Measurements from ENCODE around the gene IFIT2.
"Not testable (repeated sequence)": the region's sequence is repeated elsewhere in the genome, so short reads cannot be mapped to it uniquely, and the experiment has no call there.

IFIT2 gene

DNA sequence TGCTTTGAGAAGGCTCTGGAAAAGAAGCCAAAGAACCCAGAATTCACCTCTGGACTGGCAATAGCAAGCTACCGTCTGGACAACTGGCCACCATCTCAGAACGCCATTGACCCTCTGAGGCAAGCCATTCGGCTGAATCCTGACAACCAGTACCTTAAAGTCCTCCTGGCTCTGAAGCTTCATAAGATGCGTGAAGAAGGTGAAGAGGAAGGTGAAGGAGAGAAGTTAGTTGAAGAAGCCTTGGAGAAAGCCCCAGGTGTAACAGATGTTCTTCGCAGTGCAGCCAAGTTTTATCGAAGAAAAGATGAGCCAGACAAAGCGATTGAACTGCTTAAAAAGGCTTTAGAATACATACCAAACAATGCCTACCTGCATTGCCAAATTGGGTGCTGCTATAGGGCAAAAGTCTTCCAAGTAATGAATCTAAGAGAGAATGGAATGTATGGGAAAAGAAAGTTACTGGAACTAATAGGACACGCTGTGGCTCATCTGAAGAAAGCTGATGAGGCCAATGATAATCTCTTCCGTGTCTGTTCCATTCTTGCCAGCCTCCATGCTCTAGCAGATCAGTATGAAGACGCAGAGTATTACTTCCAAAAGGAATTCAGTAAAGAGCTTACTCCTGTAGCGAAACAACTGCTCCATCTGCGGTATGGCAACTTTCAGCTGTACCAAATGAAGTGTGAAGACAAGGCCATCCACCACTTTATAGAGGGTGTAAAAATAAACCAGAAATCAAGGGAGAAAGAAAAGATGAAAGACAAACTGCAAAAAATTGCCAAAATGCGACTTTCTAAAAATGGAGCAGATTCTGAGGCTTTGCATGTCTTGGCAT lies 4.8 kb downstream of the IFIT2 start:
- DNase-seq (ENCODE audit: low read depth in 1 of 2, low spot score in 1 of 2), result no peak

DNA sequence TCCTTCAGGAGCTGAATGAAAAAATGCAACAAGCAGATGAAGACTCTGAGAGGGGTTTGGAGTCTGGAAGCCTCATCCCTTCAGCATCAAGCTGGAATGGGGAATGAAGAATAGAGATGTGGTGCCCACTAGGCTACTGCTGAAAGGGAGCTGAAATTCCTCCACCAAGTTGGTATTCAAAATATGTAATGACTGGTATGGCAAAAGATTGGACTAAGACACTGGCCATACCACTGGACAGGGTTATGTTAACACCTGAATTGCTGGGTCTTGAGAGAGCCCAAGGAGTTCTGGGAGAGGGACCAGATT lies 5.4 kb downstream of the IFIT2 start:
- DNase-seq (ENCODE audit: low read depth in 1 of 2, low spot score in 1 of 2), result no peak

DNA sequence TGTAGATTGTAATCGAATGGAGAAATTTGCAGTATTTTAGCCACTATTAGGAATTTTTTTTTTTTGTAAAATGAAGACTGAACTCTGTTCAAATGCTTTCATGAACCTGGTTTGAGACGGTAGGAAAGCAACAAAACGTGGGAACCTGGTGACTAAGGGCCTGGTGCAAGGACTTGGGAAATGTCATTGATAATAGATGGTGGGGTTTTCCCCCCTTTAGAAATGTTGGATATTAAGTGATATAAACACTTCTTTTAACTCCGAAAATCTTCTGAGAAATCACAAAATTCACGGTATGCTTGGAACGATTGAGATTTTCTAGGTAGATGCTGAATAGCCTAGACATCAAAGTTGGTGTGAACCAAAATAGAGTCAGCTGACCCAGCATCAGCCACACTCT lies 6.4 kb downstream of the IFIT2 start:
- DNase-seq (ENCODE audit: low read depth in 1 of 2, low spot score in 1 of 2), result no peak

DNA sequence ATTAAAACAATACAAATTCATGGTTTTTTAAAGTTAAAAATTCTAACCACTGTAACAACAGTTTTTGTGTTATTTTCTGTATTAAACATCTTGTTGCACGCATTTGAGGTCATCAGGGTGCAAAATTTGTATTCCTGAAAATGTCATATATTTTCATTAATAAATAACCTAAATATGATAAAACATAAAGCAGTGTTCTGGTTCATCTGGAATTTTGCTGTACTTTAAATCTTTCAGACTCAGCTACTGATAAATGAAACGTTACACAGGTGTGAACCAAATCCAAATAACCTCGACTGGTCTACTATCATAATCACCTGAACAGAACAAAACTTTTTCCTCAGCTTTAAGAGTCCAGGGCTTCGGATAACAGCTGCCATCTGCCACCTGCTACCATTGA lies 6.9 kb downstream of the IFIT2 start:
- DNase-seq (ENCODE audit: low read depth in 1 of 2, low spot score in 1 of 2), result no peak

DNA sequence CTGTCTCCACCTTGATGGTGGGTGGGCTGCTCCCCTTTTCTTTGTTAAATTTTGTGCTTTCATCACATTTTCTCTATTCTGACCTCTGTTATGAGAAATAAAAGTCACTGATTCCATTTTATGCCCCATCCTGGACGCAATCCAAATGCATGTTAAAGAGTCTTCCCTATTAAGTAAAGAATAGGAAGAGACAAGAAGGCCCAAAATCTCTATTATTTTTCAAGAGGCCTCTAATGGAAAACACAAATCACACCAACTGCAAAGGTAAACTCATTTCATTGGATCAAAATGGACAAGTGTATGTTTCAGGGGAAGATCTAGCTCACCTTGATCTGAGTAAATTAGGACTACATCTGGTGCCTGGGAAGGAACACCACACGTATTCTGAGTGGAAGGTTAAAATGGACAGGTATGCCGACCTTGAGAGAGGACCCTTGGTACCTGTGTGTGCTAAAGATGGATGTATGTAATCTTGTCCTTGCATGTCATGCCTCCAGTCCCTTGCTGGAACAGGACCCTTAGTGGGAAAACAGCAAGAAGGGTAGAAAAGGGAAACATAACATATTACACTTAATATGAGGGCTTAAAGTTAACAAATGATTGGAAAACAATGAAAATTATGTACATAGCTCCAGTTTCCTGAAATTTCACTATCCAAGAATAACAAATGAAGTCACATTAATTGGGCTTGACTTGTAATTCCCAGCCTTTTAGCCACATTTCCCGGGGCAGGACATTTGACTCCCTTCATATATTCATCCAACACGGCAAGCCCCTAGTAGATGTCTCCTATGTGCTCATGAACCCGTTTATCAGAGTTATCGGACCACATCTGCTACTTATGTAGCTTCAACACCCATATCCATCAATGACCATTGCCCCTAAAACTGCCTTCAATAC lies 7.6 kb downstream of the IFIT2 start:
- no peak for DNase-seq (ENCODE audit: low read depth in 1 of 2, low spot score in 1 of 2)

DNA sequence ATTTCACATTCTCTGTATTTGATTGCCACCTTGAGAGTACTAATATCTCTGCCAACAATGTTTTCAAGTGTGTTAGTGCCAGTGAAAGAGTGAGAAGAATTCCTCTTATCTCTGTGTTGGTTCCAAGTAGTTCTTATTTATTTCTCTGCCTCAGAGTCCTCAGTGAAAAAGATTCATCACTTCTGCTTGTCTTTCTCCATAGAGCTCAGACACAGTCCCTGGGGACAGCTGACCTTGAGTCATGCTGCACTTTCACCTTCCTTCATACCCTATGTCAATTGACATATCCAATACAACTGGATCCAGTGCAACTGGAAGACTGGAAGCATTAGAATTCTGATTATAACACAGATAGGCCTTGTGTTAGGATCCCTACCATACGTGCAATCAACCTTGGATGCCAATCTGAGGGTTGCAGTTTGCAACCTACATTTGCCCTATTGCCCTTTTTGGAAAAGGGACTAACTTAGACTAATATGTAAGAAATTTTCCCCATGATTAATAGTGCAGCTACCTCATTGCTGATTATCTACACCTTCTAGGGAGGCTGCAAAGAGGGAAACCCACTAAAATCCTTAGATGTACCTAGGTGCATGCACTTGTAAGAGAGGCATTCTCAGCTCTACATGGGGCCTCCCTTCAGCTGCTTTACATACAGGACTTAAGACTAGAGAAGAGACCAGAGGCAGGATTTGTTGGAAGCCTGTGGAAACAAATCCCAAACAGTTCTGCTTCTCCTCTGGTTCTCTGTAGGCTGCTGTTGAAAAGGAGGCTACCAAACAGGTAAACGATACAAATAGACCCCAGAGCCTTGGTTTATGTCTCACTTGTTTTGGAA lies 8.4 kb downstream of the IFIT2 start:
- no peak for DNase-seq (ENCODE audit: low read depth in 1 of 2, low spot score in 1 of 2)

DNA sequence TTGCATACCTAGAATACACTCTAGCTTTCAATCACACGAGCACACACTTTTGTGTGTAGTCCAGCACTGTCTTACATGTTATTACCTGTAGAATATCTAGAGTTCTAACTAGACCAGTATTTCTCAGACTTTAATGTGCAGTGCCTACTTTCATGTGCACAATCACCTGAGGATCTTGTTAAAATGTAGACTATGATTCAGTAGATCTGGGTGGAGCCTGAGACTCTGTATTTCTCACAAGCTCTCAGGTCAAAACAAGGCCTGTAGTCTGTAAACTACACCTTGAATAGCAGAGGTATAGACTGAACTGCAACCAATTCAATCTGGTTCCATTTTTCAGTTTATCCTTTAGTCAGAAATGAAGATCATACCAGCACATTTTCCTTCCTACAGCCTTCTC lies 11.1 kb downstream of the IFIT2 start:
- no peak for DNase-seq (ENCODE audit: low read depth in 1 of 2, low spot score in 1 of 2)

DNA sequence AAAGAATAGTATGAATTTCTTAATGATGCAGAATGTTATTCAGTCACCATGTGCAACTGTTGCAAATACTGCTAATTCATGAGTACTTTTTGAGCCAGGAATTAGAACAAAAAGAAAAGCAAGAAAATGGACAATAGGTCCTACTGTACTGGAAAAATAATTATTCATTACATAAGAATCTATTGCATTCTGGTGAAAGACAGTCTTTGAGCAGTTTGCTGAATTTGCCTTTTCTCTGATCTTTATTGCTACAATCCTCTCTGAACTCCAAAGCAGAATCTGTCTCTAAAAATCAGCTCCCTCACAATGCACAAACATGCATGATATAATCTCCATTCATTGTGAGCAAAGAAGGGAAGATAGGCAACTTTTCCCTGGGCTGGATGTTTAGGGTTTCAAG lies 12.8 kb downstream of the IFIT2 start:
- no peak for DNase-seq (ENCODE audit: low read depth in 1 of 2, low spot score in 1 of 2)

DNA sequence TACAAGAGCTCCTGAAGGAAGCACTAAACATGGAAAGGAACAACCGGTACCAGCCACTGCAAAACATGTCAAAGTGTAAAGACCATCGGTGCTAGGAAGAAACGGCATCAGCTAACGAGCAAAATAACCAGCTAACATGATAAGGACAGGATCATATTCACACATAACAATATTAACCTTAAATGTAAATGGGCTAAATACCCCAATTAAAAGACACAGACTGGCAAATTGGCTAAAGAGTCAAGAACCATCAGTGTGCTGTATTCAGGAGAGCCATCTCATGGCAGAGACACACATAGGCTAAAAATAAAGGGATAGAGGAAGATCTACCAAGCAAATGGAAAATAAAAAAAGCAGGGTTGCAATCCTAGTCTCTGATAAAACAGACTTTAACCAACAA lies 16.2 kb downstream of the IFIT2 start:
- not testable (repeated sequence) for DNase-seq (ENCODE audit: low read depth in 1 of 2, low spot score in 1 of 2)

DNA sequence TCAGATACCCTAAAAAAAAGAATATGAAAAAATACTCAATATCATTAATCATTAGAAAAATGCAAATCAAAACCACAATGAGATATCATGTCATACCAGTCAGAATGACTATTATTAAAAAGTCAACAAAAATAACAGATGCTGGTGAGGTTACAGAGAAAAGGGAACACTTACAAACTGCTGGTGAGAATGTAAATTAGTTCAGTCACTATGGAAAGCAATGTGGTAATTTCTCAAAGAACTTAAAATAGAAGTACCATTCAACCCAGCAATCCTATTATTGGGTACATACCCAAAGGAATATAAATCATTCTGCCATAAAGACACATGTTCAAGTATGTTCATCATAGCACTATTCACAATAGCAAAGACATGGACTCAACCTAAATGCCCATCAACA lies 23.2 kb downstream of the IFIT2 start:
- DNase-seq (ENCODE audit: low read depth in 1 of 2, low spot score in 1 of 2), result not testable (repeated sequence)

DNA sequence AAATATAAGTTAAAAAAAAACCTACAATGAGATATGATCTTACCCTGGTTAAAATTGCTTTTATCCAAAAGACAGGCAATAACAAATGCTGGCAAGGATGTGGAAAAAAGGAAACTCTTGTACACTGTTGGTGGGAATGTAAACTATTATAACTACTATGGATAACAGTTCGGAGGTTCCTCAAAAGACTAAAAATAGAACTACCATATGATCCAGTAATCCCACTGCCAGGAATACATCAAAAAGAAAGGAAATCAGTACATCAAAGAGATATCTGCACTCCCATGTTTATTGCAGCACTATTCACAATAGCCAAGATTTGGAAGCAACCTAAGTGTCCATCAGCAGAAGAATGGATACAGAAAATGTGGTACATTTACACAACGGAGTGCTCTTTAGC lies 24.0 kb downstream of the IFIT2 start:
- DNase-seq (ENCODE audit: low read depth in 1 of 2, low spot score in 1 of 2), result not testable (repeated sequence)

DNA sequence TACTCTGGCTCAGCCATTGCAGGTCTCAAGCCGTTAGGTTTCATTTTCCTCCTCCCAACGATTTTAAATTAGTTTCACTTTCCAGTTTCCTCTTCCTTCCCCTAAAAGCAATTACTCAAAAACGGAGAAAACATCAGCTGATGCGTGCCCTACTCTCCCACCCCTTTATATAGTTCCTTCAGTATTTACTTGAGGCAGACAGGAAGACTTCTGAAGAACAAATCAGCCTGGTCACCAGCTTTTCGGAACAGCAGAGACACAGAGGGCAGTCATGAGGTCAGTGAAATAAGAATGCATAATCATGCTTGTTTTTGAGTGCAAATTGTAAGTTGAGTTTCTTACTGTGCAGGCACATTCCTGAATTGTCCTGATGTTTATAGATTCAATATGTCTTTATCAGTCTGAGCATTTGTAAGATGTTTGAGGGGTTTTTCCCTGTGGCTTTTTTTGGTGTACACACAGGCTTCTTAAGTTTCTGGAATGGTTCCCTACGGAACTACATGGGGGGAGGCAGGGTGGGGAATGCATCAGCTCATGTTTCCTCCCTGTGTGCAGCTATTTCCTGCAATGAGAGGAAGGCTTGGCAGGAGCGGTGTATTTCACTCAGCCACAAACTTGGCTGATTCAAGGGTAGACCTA lies 26.1 kb downstream of the IFIT2 start, which contains the start of gene IFIT3:
Gene IFIT3, plus strand, starts transcription at position 195 of the 639 bp plus-strand sequence. Its CDS starts 77 bp downstream, at position 272.
- DNase-seq (ENCODE audit: low read depth in 1 of 2, low spot score in 1 of 2), result no peak

DNA sequence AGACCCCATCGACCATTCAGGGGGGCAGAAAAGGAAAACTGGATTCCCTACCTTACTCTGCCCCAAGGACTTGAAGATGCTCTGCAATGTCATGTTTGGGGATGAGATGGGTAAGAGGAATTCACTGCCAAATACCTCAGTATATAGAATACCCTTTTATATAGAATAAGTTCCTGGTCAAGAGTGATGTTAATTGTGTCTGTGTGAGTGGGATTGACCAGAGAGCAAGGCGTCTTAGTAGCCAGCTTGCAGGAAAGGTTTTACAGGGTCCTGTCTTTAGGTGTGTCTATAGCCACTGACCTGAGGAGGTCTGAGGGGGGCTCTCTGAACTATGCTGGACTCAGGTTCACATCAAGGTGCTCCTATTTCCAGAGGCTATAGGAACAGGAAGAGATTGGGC lies 27.3 kb downstream of the IFIT2 start:
- no peak for DNase-seq (ENCODE audit: low read depth in 1 of 2, low spot score in 1 of 2)

DNA sequence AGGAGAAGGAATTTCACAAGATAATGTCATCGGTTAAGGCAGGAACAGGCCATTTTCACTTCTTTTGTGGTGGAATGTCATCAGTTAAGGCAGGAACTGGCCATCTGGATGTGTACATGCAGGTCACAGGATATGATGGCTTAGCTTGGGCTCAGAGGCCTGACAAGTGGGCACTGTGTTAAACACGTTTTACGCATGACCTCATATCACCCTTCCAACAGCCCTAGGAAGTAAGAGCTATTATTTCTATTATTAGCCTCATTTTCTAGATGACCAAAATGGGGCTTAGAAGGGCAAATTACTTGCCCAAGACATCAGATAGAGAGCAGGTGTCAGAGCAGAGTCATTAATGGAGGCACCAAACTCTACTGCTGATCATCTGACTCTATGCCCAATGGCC lies 28.2 kb downstream of the IFIT2 start:
- not testable (repeated sequence) for DNase-seq (ENCODE audit: low read depth in 1 of 2, low spot score in 1 of 2)

DNA sequence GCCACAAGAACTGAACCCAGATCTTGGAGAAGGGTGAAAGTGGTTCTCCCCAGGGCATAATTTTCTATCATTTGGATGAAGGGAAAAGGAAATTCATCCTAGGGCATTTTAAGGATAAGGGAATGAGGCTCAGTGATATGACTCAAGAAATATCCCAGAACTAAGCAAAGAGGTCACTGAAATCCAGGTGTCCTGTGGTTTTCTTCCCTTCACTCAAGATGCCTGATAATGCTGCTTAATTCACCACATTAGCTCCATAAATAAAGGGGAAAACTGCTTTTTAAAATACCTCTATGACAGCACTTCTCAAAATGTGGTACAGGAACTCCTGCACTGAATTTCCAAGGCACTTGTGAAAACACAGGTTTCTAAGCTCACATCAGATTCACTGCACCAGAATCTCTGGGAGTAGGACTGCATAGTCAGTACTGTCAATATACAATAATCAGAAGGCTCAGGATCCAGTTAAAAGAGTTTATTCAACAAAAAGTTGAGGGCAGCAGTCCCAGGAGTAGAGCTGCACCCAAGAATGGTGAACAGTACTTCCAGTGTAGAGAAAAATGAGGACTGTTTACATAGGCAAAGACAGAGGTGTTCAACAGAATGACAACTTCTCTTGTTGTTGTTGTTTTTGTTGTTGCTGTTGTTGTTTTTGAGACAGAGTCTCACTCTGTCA lies 28.8 kb downstream of the IFIT2 start:
- no peak for DNase-seq (ENCODE audit: low read depth in 1 of 2, low spot score in 1 of 2)

DNA sequence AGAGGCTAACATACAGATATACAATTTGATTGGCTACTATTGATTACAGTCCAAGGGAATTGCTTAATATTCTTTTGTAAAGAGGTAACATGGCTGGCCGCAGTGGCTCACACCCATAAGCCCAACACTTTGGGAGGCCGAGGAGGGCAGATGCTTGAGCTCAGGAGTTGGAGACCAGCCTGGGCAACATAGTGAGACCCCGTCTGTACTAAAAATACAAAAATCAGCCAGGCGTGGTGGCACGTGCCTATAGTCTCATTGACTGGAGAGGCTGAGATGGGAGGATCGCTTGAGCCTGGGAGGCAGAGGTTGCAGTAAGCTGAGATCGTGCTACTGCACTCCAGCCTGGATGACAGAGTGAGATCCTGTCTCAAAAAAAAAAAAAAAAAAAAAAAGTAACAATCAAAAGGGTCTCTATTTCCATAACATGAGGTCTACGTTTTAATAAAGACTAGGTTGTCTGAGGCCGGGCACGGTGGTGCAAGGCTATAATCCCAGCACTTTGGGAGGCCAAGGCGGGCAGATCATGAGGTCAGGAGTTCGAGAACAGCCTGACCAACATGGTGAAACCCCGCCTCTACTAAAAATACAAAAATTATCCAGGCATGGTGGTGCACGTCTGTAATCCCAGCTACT lies 29.8 kb downstream of the IFIT2 start:
- not testable (repeated sequence) for DNase-seq (ENCODE audit: low read depth in 1 of 2, low spot score in 1 of 2)

DNA sequence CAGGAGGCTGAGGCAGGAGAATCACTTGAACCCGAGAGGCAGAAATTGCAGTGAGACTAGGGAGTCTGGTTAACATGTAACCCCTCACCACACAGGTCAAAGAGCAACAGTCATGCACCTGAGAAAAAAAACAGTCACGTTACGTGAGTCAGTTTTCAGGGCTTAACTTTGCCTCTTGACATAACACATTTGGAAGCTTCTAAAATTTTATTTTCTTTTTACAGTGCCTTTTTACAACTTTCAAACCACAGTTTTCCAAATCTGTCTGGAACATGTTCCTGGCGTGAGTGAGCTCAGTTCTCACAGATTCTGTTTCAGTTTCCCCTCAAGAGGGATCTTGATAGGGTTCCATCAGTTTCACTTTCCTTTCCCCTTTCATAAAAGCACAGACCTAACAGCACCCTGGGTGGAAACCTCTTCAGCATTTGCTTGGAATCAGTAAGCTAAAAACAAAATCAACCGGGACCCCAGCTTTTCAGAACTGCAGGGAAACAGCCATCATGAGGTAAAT lies 30.3 kb downstream of the IFIT2 start:
- peak in 1 of 2 donors; percentile 46 for DNase-seq (ENCODE audit: low read depth in 1 of 2, low spot score in 1 of 2)

DNA sequence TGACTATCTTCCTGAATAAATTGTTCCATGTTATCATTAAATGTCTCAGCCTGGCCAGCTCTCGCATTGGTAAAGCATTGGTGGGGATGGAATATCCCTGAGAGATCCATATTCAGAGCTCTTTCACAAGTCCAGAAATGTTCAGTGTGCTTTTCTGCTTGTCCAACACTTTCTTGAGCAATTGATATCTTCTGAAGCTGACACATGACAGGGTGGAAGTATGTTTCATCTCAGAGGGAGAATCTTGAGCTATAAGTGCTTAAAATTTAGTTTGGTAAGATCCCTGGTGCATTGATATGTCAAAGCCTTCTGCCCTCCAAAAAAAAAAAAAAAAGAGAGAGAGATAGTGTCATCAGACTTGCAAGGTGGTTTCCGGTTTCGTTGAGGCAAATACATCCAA lies 33.4 kb downstream of the IFIT2 start:
- DNase-seq (ENCODE audit: low read depth in 1 of 2, low spot score in 1 of 2), result no peak

DNA sequence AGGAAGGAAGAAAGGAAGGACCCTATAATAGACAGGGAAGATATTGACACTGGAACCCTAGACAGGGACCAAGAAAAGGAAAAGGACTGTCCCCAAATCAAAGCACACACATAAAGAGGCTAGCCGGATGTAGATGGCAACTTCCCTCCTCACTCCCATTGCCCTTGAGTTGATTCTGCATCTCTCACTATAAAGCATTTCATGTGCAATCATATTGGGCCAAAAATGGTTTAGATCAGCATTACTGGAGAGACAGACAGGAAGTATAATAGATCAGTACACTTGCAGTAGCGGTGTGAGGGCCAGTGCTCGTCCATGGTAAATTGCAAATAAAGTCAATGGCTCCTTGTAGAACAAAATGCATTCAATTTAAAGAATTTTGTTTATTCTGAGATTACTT lies 34.4 kb downstream of the IFIT2 start:
- no peak for DNase-seq (ENCODE audit: low read depth in 1 of 2, low spot score in 1 of 2)

DNA sequence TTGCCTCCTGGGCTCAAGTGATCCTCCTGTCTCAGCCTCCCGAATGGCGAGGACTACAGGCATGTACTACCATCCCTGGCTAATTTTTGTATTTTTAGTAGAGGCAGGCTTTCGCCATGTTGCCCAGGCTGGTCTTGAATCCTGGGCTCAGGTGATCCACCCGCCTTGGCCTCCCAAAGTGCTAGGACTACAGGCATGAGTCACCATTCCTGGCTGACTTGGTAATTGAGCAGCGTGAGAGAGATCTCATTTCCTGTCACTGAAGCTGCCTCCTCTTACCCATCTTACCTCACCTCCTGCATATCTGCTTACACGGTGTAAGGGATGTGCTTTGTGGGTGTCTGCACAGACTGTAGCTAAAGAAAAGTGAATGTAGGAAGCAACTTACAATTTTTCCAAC lies 35.6 kb downstream of the IFIT2 start:
- DNase-seq (ENCODE audit: low read depth in 1 of 2, low spot score in 1 of 2), result peak in 1 of 2 donors; percentile 27

Data from activated CD4-positive, alpha-beta T cell treated with anti-CD3 and anti-CD28 coated beads, Interleukin-2, amount 50 U/mL, for 24 hours (primary cell).